T-helper 1 cell treated with Interleukin-12 subunit alpha and Interleukin-12 subunit beta and Interleukin-4 antibody, amounts not matched to agents 30 μg/mL and 1 μg/mL, for 36 hours (primary cell): ENCODE data around the gene TBC1D9B.

ENCODE experiments used
- H3K27ac Mint-ChIP-seq: one replicate; pipeline ENCODE4 v1.8.0; 2021; ENCODE audit warnings: mild to moderate bottlenecking, mixed read lengths
- H3K27me3 Mint-ChIP-seq: one replicate; pipeline ENCODE4 v1.8.0; 2021; ENCODE audit warnings: low read depth, mixed read lengths
- H3K36me3 Mint-ChIP-seq: one replicate; pipeline ENCODE4 v1.8.0; 2021; ENCODE audit warnings: low read depth, mixed read lengths
- H3K4me1 Mint-ChIP-seq: one replicate; pipeline ENCODE4 v1.8.0; 2021; ENCODE audit warnings: low read depth, mixed read lengths
- H3K4me3 Mint-ChIP-seq: one replicate; pipeline ENCODE4 v1.8.0; 2021; ENCODE audit warnings: mild to moderate bottlenecking, moderate library complexity, mixed read lengths
- H3K9me3 Mint-ChIP-seq: one replicate; pipeline ENCODE4 v1.8.0; 2021; ENCODE audit warnings: mixed read lengths

TBC1D9B gene

DNA sequence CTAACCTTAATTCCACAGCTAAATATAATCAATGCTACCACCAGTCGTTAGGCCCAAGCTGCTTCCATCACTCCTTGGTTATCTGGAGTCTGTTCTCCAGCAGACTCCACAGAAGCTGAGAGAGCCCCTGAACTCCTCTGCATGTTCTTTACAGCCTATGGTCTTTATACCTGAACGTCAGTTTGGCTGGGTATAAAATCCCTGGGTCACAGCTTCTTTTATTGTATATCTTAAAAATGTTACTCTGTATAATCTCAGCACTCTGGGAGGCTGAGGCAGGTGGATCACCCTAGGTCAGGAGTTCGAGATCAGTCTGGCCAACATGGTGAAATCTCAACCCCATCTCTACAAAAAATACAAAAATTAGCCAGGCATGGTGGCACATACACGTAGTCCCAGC, 25.4 kb downstream of the TBC1D9B start:
- Mint-ChIP-seq H3K27me3 (no peaks in the 10 kb centered on the region), H3K36me3 (peaks cover 51% of the 10 kb centered on the region), H3K9me3 (peaks cover 27% of the 10 kb centered on the region), H3K4me1 (no peaks in the 10 kb centered on the region), H3K27ac (no peak overlapping the region), H3K4me3 (no peak overlapping the region)

GRCh38 chr5:179880848-179881590, 26.7 kb downstream of the TBC1D9B start:
- peaks cover 26% of the 10 kb centered on the region for H3K9me3 Mint-ChIP-seq
- H3K36me3 Mint-ChIP-seq = peaks cover 38% of the 10 kb centered on the region
- no peak overlapping the region for H3K27ac Mint-ChIP-seq
- no peak overlapping the region for H3K4me3 Mint-ChIP-seq
- no peaks in the 10 kb centered on the region for H3K27me3 Mint-ChIP-seq
- H3K4me1 Mint-ChIP-seq = no peaks in the 10 kb centered on the region

DNA sequence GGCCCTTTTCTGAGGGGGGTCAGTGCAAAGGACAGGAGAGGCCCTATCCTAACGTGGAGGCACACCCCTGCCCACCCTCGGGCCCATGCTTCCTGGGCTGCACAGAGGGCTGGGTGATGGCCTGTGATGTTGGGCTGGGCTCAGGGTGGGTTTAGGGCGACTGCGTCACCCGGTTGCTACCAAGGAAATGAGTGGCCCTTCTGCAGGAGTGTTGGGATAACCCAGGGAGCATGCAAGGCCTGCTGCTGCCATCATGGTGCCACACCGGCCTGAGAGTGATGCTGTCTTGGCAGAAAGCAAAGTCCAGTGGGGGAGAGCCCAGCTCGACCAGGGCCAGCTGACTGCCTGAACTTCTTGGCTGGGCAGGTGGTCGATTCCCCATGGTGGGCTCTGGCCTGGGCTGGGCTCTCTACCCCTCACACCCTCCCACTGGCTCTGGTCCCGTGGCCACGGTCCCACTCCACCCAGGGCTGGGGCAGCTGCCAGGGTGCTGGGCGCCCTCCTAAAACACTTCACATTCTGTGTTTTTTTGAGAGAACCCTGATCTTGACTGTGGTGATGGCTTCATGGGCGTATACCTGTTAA, 27.5 kb downstream of the TBC1D9B start:
- H3K9me3 Mint-ChIP-seq = peaks cover 19% of the 10 kb centered on the region
- H3K27me3 Mint-ChIP-seq = no peaks in the 10 kb centered on the region
- H3K4me3 Mint-ChIP-seq = no peak overlapping the region
- H3K36me3 Mint-ChIP-seq = peaks cover 33% of the 10 kb centered on the region
- H3K4me1 Mint-ChIP-seq = no peaks in the 10 kb centered on the region
- H3K27ac Mint-ChIP-seq = no peak overlapping the region

- Mint-ChIP-seq H3K4me1 (no peaks in the 10 kb centered on the region), H3K27ac (no peak overlapping the region), H3K4me3 (no peak overlapping the region), H3K36me3 (peaks cover 28% of the 10 kb centered on the region), H3K27me3 (no peaks in the 10 kb centered on the region), H3K9me3 (peaks cover 15% of the 10 kb centered on the region)
Observed at GRCh38 chr5:179879690-179880010, 28.0 kb downstream of the TBC1D9B start.

GRCh38 chr5:179879003-179879689, 28.6 kb downstream of the TBC1D9B start:
- H3K4me1 Mint-ChIP-seq = no peaks in the 10 kb centered on the region
- peaks cover 11% of the 10 kb centered on the region for H3K9me3 Mint-ChIP-seq
- H3K27ac Mint-ChIP-seq = no peak overlapping the region
- H3K27me3 Mint-ChIP-seq = no peaks in the 10 kb centered on the region
- peaks cover 23% of the 10 kb centered on the region for H3K36me3 Mint-ChIP-seq
- no peak overlapping the region for H3K4me3 Mint-ChIP-seq

GRCh38 chr5:179878222-179879002, 29.3 kb downstream of the TBC1D9B start:
- H3K27ac Mint-ChIP-seq = no peak overlapping the region
- H3K9me3 Mint-ChIP-seq = peaks cover 4% of the 10 kb centered on the region

DNA sequence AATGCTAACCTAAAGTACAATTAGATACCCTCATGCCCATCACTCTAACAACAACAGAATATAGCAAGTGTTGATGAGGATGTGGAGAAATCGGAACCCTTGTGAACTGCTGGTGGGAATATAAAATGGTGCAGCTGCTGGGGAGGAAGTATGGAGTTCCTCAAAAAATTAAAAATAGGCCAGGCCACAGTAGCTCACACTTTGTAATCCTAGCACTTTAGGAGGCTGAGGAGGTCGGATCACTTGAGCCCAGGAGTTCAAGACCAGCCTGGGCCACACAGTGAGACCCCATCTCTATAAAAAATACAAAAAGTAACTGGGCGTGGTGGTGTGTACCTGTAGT, 31.1 kb downstream of the TBC1D9B start:
- Mint-ChIP-seq H3K27ac (no peak overlapping the region), H3K9me3 (no peaks in the 10 kb centered on the region), H3K27me3 (no peaks in the 10 kb centered on the region), H3K4me1 (no peaks in the 10 kb centered on the region), H3K36me3 (peaks cover 8% of the 10 kb centered on the region), H3K4me3 (no peak overlapping the region)

More at GRCh38 chr5:179878222-179879002, 29.3 kb downstream of the TBC1D9B start:
- H3K4me3 Mint-ChIP-seq = no peak overlapping the region
- H3K36me3 Mint-ChIP-seq = peaks cover 16% of the 10 kb centered on the region
- no peaks in the 10 kb centered on the region for H3K4me1 Mint-ChIP-seq
- no peaks in the 10 kb centered on the region for H3K27me3 Mint-ChIP-seq

GRCh38 chr5:179875741-179876609, 31.7 kb downstream of the TBC1D9B start:
- Mint-ChIP-seq H3K4me3 (no peak overlapping the region), H3K4me1 (no peaks in the 10 kb centered on the region), H3K9me3 (no peaks in the 10 kb centered on the region), H3K27me3 (no peaks in the 10 kb centered on the region), H3K27ac (no peak overlapping the region), H3K36me3 (peaks cover 8% of the 10 kb centered on the region)

GRCh38 chr5:179874536-179875292, 33.0 kb downstream of the TBC1D9B start:
- H3K4me3 Mint-ChIP-seq = no peak overlapping the region
- H3K9me3 Mint-ChIP-seq = no peaks in the 10 kb centered on the region
- peaks cover 8% of the 10 kb centered on the region for H3K36me3 Mint-ChIP-seq
- H3K27ac Mint-ChIP-seq = no peak overlapping the region
- H3K4me1 Mint-ChIP-seq = no peaks in the 10 kb centered on the region
- H3K27me3 Mint-ChIP-seq = no peaks in the 10 kb centered on the region

DNA sequence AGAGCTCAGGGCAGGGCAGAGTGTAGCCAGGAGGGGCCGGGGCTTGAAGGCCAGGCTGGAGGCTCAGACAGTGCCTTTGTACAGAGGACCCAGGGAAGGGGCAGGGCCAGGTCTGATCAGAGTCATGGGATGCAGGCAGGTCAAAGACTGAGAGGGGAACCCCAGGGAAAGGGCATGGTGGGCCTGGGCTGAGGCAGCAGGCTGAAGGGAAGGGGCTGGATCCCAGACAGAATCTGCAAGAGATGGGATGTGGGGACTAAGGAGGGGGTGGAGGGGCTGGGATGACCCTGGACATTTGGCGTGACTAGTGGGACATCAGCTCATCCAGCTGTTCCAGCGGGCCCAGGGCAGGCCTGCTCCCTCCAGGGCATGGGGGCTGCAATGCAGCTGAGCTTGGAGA, 33.6 kb downstream of the TBC1D9B start:
- Mint-ChIP-seq H3K36me3 (peaks cover 8% of the 10 kb centered on the region), H3K27me3 (no peaks in the 10 kb centered on the region), H3K27ac (no peak overlapping the region), H3K4me1 (no peaks in the 10 kb centered on the region), H3K9me3 (no peaks in the 10 kb centered on the region), H3K4me3 (no peak overlapping the region)

DNA sequence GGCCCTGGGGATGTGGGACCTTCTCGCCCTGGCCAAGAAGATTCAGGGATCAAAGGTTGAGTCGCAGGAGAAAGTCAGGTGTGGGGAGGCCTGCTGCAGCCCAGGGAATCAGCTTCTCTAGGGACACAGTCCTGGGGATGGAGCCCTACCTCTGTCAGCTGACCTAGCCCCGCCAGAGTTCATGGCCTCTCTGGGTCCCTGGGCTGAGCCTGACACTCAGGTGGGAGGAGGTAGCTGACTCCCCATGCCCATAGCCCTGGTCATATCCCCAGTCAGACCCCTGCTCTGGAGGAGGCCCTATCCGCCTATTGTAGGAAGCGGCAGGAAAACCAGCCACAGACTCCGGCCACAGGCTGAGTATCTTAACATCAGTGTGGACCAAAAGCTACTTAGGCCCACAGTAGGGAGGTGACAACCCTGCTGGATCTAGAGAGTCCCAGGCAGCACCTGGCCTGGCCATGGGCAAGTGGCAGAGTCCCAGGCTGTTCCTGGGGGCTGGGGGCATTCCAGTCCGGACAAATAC, 34.0 kb downstream of the TBC1D9B start:
- no peaks in the 10 kb centered on the region for H3K27me3 Mint-ChIP-seq
- H3K27ac Mint-ChIP-seq = no peak overlapping the region

DNA sequence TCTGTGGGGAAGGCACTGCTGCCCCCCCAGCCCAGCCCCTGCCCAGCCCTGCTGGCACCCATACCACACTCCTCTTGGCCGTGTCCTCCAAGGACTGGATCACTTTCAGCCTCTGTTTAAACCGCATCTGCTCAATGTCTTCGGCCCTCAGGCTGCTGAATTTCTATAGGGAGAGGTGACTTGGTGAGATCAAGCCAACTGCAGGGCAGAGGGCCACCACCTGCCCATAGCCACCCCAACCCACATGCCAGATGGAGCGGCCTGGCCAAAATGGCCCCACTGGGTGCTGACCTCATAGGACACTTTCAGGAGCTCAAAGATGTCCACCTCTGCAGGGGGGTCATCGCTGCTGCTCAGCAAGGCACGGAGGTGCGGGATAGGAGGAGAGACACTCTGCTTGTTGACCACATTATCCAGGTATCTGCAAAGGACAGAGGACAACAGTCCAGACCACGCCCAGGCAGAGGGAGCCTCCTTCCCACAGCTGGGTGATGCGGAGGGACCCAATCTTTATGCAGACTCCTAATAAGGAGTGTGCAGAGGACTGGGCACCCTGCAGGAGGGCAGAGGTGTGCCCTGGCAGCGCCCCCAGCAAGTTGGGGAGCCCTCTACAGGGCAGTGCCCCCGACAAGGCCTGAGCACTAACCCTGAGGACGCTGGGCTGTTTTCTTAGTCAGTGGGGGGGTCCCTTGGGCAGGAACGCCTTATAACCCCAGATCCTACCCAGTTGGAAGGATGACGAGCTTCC, 34.7 kb downstream of the TBC1D9B start:
- H3K27me3 Mint-ChIP-seq = no peaks in the 10 kb centered on the region
- no peak overlapping the region for H3K27ac Mint-ChIP-seq
- H3K4me3 Mint-ChIP-seq = no peak overlapping the region
- H3K36me3 Mint-ChIP-seq = peaks cover 8% of the 10 kb centered on the region
- no peaks in the 10 kb centered on the region for H3K9me3 Mint-ChIP-seq
- H3K4me1 Mint-ChIP-seq = no peaks in the 10 kb centered on the region

More for the DNA sequence above, 34.0 kb downstream of the TBC1D9B start:
- Mint-ChIP-seq H3K9me3 (no peaks in the 10 kb centered on the region), H3K36me3 (peaks cover 8% of the 10 kb centered on the region), H3K4me3 (no peak overlapping the region), H3K4me1 (no peaks in the 10 kb centered on the region)
